A549 (cell line): ENCODE results near the gene HSD17B7. TPM values are rescaled to one million over a fixed set of nuclear protein-coding genes. Genes with fewer than 3 reads are reported as not detected.
"Not testable (repeated sequence)": the region's sequence is repeated elsewhere in the genome, so short reads cannot be mapped to it uniquely, and the experiment has no call there.

Source experiments
- ATAC-seq, 2 experiments: fragments of 200-7000 bp in 1 of 2; fragments of >200 bp in 1 of 2; cut with Nextera tagmentation in 1 of 2; cut with Tn5 transposase in 1 of 2; 3 replicates each; pipeline versions ENCODE4 v1.8.0 to v1.9.1; 2018 to 2020; ENCODE audit warnings: mild to moderate bottlenecking in 1 of 2, moderate library complexity in 1 of 2
- CTCF ChIA-PET: fragments of 300-600 bp; sonication (Branson Sonifier 250); formaldehyde crosslinking; extraction: SDS; loops from one replicate; lab custom pipeline; 2021; ENCODE audit warnings: antibody characterized with exemption, inconsistent platforms; lab: Yijun Ruan, JAX
- POLR2A ChIA-PET: fragments of 350-600 bp; formaldehyde crosslinking; extraction: SDS; loops from one replicate; lab custom pipeline; 2021; ENCODE audit warnings: antibody characterized with exemption, inconsistent platforms; lab: Yijun Ruan, JAX
- DNase-seq, 2 experiments: peaks; one replicate each; pipeline versions ENCODE4 v3.0.0 to v3.0.0-alpha.2; 2011 to 2016; ENCODE audit warnings: low read depth in 1 of 2, low spot score in 1 of 2
- FAIRE-seq: peaks from 2 replicates; lab custom pipeline; 2011; peaks lifted over from hg19 to GRCh38; lab: Jason Lieb, UNC
- H3K27ac ChIP-seq, 2 experiments: fragments of >200 bp; sonication (Bioruptor Twin); formaldehyde crosslinking; 3 replicates each; pipeline ENCODE4 v1.5.1; 2016 to 2017
- H3K4me1 ChIP-seq: fragments of >200 bp; sonication (Bioruptor Twin); formaldehyde crosslinking; 3 replicates; pipeline ENCODE4 v1.6.1; 2016
- H3K4me2 ChIP-seq: fragments of >200 bp; sonication (Bioruptor Twin); formaldehyde crosslinking; 3 replicates; pipeline ENCODE4 v1.6.1; 2016
- H3K4me3 ChIP-seq: fragments of >200 bp; sonication (Bioruptor Twin); formaldehyde crosslinking; 3 replicates; pipeline ENCODE4 v1.5.1; 2016
- H3K9me3 ChIP-seq: fragments of >200 bp; sonication (Bioruptor Twin); formaldehyde crosslinking; 3 replicates; pipeline ENCODE4 v1.6.1; 2016
- CBX8 ChIP-seq: fragments of 200-600 bp; sonication (generic); IDR thresholded peaks from 2 replicates; pipeline ENCODE4 v1.6.1; 2016
- EHMT2 ChIP-seq: fragments of 200-600 bp; sonication (generic); IDR thresholded peaks from 2 replicates; pipeline ENCODE4 v1.6.1; 2016; ENCODE audit warnings: antibody characterized with exemption, low read depth, mild to moderate bottlenecking, moderate library complexity
- ESRRA ChIP-seq: fragments of 150-350 bp; IDR thresholded peaks from 2 replicates; pipeline ENCODE4 v1.6.1; 2014; ENCODE audit warnings: mild to moderate bottlenecking, low read length, borderline replicate concordance
- HDAC2 ChIP-seq: fragments of 200-600 bp; sonication (generic); IDR thresholded peaks from 2 replicates; pipeline ENCODE4 v1.6.1; 2016
- HEYL ChIP-seq: fragments of 250-450 bp; sonication (Bioruptor Pico); IDR thresholded peaks from 2 replicates; pipeline ENCODE4 v1.8.0; 2021; ENCODE audit warnings: mild to moderate bottlenecking, moderate library complexity
- HOXA7 ChIP-seq: fragments of 250-450 bp; sonication (Bioruptor Pico); IDR thresholded peaks from 2 replicates; pipeline ENCODE4 v1.5.0; 2020; ENCODE audit warnings: mild to moderate bottlenecking, moderate library complexity
- HOXB5 ChIP-seq: fragments of 250-450 bp; sonication (Bioruptor Pico); IDR thresholded peaks from 2 replicates; pipeline ENCODE4 v1.5.0; 2020; ENCODE audit warnings: mild to moderate bottlenecking, moderate library complexity
- MYC ChIP-seq: IDR thresholded peaks from 2 replicates; pipeline ENCODE4 v1.6.1; 2012; ENCODE audit warnings: mild to moderate bottlenecking, inconsistent platforms, low read length, improper control_type of control experiment, borderline replicate concordance
- POLR2A ChIP-seq: IDR thresholded peaks from 2 replicates; pipeline ENCODE4 v1.6.1; 2012; ENCODE audit warnings: mild to moderate bottlenecking, low read length
- RCOR1 ChIP-seq: fragments of 150-350 bp; IDR thresholded peaks from 2 replicates; pipeline ENCODE4 v1.6.1; 2014; ENCODE audit warnings: antibody characterized with exemption, low read length, low read depth
- WGBS: methylation state at CpG from one replicate; pipeline ENCODE4 v1.1.6; 2017; ENCODE audit errors: missing lambda C conversion rate; 5-methylcytosine and 5-hydroxymethylcytosine counted together
- polyA plus RNA-seq, 4 experiments: library from polyadenylated mRNA; depleted of rRNA in 3 of 4; stranded (reverse); fragments of >200 nt; fragmentation: RNase III in 1 of 4; extraction: RNeasy Plus Mini Kit Qiagen cat#74134 plus additional on column Dnase treatment in 1 of 4; gene quantifications; 2 replicates in 3 of 4; 3 replicates in 1 of 4; pipeline ENCODE4 v1.2.3, GENCODE V29; 2011 to 2017
- TF ChIP-seq, protein P1 (sequence below): fragments of >200 bp; sonication (Bioruptor Twin); formaldehyde crosslinking; IDR thresholded peaks from 2 replicates; pipeline ENCODE4 v1.6.1; 2016
- TF ChIP-seq, protein P2 (sequence below): fragments of 250-450 bp; sonication (Bioruptor Pico); IDR thresholded peaks from 2 replicates; pipeline ENCODE4 v1.5.0; 2020; ENCODE audit warnings: low read depth, mild to moderate bottlenecking, moderate library complexity
- TF ChIP-seq, protein P3 (sequence below): IDR thresholded peaks from 2 replicates; pipeline ENCODE4 v1.6.1; 2012; ENCODE audit warnings: low read depth, borderline replicate concordance
- TF ChIP-seq, protein P4 (sequence below): fragments of 200-600 bp; sonication (generic); IDR thresholded peaks from 2 replicates; pipeline ENCODE4 v1.6.1; 2016; ENCODE audit warnings: antibody characterized with exemption, mild to moderate bottlenecking, moderate library complexity
- TF ChIP-seq, protein P5 (sequence below): fragments of 150-350 bp; IDR thresholded peaks from 2 replicates; pipeline ENCODE4 v1.6.1; 2014; ENCODE audit warnings: low read depth, mild to moderate bottlenecking, low read length

The HSD17B7 gene
- polyA plus RNA-seq, 2 of the 4 experiments (the other 2 are of a cell fraction): 14.0 to 22.1 TPM

DNA sequence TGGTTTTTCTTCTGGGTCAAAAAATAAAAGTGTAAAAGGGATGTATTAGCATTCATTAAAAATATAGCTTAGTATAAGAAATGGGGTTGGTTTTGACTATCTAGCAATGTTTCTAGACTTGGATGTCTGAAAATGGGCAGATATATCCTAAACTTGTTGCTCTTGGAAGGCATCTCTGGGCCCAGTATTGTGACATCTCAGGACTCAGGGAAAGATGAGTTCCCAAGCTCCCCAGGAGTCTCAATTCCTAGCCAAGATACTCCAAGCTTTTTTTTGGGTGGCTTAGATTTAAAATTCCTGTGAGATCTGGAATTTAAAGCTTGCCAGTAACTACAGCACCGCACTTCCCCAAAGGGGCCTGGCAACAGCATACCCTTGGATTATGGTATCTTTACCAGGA, 11.5 kb upstream of the HSD17B7 start:
- H3K4me3 ChIP-seq: no peak overlapping the region
- no peak for ATAC-seq
- TF ChIP-seq, protein P1, sequence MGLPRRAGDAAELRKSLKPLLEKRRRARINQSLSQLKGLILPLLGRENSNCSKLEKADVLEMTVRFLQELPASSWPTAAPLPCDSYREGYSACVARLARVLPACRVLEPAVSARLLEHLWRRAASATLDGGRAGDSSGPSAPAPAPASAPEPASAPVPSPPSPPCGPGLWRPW: no peak
- TF ChIP-seq, protein P2, sequence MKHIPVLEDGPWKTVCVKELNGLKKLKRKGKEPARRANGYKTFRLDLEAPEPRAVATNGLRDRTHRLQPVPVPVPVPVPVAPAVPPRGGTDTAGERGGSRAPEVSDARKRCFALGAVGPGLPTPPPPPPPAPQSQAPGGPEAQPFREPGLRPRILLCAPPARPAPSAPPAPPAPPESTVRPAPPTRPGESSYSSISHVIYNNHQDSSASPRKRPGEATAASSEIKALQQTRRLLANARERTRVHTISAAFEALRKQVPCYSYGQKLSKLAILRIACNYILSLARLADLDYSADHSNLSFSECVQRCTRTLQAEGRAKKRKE (CRISPR knock-in tag): no peak
- TF ChIP-seq ESRRA (no peak), HDAC2 (no peak), POLR2A (no peak), HOXA7 (CRISPR knock-in tag) (no peak), HEYL (no peak), HOXB5 (CRISPR knock-in tag) (no peak), MYC (no peak)
- TF ChIP-seq, protein P3, sequence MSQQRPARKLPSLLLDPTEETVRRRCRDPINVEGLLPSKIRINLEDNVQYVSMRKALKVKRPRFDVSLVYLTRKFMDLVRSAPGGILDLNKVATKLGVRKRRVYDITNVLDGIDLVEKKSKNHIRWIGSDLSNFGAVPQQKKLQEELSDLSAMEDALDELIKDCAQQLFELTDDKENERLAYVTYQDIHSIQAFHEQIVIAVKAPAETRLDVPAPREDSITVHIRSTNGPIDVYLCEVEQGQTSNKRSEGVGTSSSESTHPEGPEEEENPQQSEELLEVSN: no peak
- TF ChIP-seq, protein P4, sequence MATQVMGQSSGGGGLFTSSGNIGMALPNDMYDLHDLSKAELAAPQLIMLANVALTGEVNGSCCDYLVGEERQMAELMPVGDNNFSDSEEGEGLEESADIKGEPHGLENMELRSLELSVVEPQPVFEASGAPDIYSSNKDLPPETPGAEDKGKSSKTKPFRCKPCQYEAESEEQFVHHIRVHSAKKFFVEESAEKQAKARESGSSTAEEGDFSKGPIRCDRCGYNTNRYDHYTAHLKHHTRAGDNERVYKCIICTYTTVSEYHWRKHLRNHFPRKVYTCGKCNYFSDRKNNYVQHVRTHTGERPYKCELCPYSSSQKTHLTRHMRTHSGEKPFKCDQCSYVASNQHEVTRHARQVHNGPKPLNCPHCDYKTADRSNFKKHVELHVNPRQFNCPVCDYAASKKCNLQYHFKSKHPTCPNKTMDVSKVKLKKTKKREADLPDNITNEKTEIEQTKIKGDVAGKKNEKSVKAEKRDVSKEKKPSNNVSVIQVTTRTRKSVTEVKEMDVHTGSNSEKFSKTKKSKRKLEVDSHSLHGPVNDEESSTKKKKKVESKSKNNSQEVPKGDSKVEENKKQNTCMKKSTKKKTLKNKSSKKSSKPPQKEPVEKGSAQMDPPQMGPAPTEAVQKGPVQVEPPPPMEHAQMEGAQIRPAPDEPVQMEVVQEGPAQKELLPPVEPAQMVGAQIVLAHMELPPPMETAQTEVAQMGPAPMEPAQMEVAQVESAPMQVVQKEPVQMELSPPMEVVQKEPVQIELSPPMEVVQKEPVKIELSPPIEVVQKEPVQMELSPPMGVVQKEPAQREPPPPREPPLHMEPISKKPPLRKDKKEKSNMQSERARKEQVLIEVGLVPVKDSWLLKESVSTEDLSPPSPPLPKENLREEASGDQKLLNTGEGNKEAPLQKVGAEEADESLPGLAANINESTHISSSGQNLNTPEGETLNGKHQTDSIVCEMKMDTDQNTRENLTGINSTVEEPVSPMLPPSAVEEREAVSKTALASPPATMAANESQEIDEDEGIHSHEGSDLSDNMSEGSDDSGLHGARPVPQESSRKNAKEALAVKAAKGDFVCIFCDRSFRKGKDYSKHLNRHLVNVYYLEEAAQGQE: no peak
- TF ChIP-seq, protein P5, sequence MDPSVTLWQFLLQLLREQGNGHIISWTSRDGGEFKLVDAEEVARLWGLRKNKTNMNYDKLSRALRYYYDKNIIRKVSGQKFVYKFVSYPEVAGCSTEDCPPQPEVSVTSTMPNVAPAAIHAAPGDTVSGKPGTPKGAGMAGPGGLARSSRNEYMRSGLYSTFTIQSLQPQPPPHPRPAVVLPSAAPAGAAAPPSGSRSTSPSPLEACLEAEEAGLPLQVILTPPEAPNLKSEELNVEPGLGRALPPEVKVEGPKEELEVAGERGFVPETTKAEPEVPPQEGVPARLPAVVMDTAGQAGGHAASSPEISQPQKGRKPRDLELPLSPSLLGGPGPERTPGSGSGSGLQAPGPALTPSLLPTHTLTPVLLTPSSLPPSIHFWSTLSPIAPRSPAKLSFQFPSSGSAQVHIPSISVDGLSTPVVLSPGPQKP: no peak
- TF ChIP-seq, all 56 proteins: peak for 0
- Histone ChIP-seq H3K9me3 (no peaks in the 10 kb centered on the region), H3K27ac (no peak overlapping the region), H3K4me2 (no peak overlapping the region), H3K4me1 (no peaks in the 10 kb centered on the region)
- WGBS: 44% methylated on average over 1 of the region's 1 CpG
- ChIA-PET CTCF (no interaction called here), POLR2A (no interaction called here)
- no peak for DNase-seq
- no peak for FAIRE-seq

DNA sequence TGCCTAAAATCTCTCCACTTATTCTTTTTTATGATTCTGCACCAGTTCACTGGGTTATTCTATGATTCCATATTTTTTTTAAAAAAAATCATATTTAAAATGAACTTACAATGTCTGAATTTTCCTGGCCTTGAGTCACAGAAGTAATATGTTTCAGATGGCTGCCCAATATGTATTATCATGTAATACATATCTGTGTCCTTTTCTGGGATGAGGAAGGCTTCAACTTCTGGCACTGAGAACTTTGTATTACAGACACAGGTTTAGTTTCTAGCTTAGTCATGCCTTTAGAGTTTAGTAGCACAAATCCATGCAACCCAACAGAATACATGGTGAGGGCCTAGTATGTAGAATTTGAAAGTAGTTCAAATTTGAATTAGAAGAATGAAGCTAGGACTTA, 7.8 kb upstream of the HSD17B7 start:
- CTCF ChIA-PET: no interaction called here
- Histone ChIP-seq H3K27ac (no peak overlapping the region), H3K9me3 (no peaks in the 10 kb centered on the region), H3K4me3 (no peak overlapping the region), H3K4me1 (no peaks in the 10 kb centered on the region), H3K4me2 (no peak overlapping the region)
- ATAC-seq: no peak
- TF ChIP-seq EHMT2: no peak
- TF ChIP-seq RCOR1: no peak
- no peak for TF ChIP-seq CBX8
- TF ChIP-seq ESRRA: no peak
- no peak for FAIRE-seq
- no peak for DNase-seq
- POLR2A ChIA-PET: no interaction called here

DNA sequence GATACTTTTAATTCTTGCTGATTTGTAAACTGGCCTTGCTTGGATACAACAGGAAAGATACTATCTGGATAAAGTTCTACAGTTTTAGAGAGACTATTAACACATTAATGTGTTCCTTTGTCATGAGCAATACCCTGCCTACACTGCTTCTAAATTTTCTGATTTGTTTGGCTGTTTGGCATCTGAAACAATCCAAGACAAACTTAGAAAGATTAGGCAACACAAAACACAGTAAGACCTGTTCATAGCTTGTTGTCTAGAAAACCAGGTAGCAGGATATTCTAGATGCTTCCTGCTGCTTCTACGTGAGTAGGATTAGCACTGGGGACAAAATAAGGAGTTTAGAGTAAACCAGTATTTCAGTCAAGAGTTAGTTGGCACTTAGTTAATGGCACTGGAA, 5.6 kb upstream of the HSD17B7 start:
- DNase-seq, ATAC-seq, CTCF ChIA-PET, H3K4me1 ChIP-seq, H3K9me3 ChIP-seq, H3K4me2 ChIP-seq, H3K4me3 ChIP-seq, FAIRE-seq, H3K27ac ChIP-seq, POLR2A ChIA-PET: not testable (repeated sequence)
- WGBS: 53% methylated on average over 1 of the region's 1 CpG

DNA sequence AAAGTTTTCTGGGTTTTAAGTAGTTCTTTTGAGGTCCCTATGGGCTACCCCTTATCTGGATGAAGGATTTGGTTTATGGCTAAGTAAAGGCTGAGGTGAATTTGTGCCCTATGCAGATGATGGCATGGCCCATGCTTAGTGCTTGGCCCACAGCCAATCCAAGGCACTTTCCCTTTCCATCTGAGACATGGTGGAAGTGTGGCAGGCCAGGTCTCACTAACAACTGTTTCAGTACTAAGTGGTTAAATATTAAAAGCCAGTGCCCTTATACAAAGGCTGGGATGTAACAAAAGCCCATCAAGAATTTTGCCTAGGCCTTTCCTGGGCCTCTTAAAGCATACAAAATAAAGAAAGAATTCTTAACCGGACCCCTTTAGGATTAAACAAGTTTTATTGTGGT, 1.7 kb upstream of the HSD17B7 start:
- H3K4me2 ChIP-seq, ATAC-seq, H3K27ac ChIP-seq, H3K4me3 ChIP-seq, CTCF ChIA-PET, DNase-seq, H3K4me1 ChIP-seq, FAIRE-seq, POLR2A ChIA-PET, H3K9me3 ChIP-seq: not testable (repeated sequence)
- 94% methylated on average over 1 of the region's 1 CpG for WGBS

DNA sequence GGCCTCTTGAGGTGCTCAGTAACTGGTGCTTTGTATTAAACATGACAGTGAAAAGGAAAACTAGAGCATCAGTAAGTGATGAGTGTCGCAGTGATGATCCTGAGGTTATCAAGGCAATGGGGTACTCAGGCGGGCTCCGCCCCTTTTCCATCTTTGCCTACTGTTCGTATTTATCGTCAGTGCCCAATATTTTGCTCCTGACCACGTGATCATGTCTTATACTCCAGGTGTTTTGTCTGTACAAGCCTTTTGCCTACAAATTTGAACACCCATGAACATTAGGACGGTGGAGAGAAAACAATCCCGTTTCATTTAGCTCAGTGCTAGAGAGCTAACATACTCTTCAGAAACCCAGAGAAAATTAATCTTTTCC, 469 bp downstream of the HSD17B7 start:
- FAIRE-seq (peak; percentile 23), DNase-seq (peak in 1 of 2 experiments; percentile 27), ATAC-seq (peak; percentile 73 to 78)
- POLR2A ChIA-PET, H3K9me3 ChIP-seq, H3K4me1 ChIP-seq, CTCF ChIA-PET: not testable (repeated sequence)
- 0% methylated on average over 8 of the region's 8 CpGs for WGBS
- peak overlapping the region; percentile 61 to 77 for H3K27ac ChIP-seq
- H3K4me2 ChIP-seq: peak overlapping the region; percentile 69
- peak overlapping the region; percentile 54 for H3K4me3 ChIP-seq

DNA sequence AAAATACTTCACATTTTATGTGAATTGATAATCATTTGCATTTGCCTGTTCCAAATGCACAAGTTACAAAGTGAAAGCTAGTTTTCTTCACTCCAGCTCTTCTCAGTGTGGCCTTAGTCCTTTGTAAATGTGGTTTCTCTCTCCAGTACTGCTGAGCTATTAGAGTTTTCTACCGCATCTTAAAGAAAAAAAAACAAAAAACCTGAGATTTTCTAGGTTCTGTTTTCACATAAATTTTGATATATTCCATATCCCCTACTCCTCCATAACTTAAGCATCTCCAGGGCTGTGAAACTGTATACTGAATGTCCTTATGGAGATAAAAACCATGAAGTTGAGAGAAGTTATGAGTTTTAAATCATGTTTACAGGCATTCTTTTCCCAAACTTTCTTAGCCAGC, 3.8 kb downstream of the HSD17B7 start:
- H3K4me2 ChIP-seq, FAIRE-seq, DNase-seq, POLR2A ChIA-PET, H3K27ac ChIP-seq, ATAC-seq, H3K4me3 ChIP-seq, H3K4me1 ChIP-seq, CTCF ChIA-PET, H3K9me3 ChIP-seq: not testable (repeated sequence)
- WGBS: 100% methylated on average over 1 of the region's 1 CpG
